ENCODE results near the gene XK.
"Not testable (repeated sequence)": the region's sequence is repeated elsewhere in the genome, so short reads cannot be mapped to it uniquely, and the experiment has no call there.

XK gene

GRCh38 chrX:37685381-37686359 lies at the start of gene XK:
XK (plus strand) TSS chrX:37685791; CDS start chrX:37685962, 171 bp downstream.
- peak in 8 of 14 donors; percentile 1 to 76 (median 22) for DNase-seq

GRCh38 chrX:37638047-37638446 lies 47.5 kb upstream of the XK start:
- no peak for DNase-seq

- no peak for DNase-seq
Measured at GRCh38 chrX:37640142-37640541, 45.4 kb upstream of the XK start.

- DNase-seq: no peak
Measured at GRCh38 chrX:37641859-37642258, 43.7 kb upstream of the XK start.

GRCh38 chrX:37644381-37645305 lies 40.9 kb upstream of the XK start:
- no peak for DNase-seq

- no peak for DNase-seq
Measured at GRCh38 chrX:37646254-37646653, 39.3 kb upstream of the XK start.

- not testable (repeated sequence) for DNase-seq
Measured at GRCh38 chrX:37650879-37651278, 34.7 kb upstream of the XK start.

GRCh38 chrX:37651921-37652452 lies 33.6 kb upstream of the XK start:
- DNase-seq: no peak

GRCh38 chrX:37652589-37653231 lies 32.9 kb upstream of the XK start:
- DNase-seq: no peak

- DNase-seq: no peak
Measured at GRCh38 chrX:37653397-37654085, 32.0 kb upstream of the XK start.

- no peak for DNase-seq
Measured at GRCh38 chrX:37658343-37659030, 27.1 kb upstream of the XK start.

GRCh38 chrX:37659047-37659446 lies 26.5 kb upstream of the XK start:
- DNase-seq: no peak

- no peak for DNase-seq
Measured at GRCh38 chrX:37662181-37662580, 23.4 kb upstream of the XK start.

GRCh38 chrX:37666516-37666915 lies 19.1 kb upstream of the XK start:
- no peak for DNase-seq

GRCh38 chrX:37667141-37667540 lies 18.4 kb upstream of the XK start:
- DNase-seq: no peak

GRCh38 chrX:37672563-37672962 lies 13.0 kb upstream of the XK start:
- no peak for DNase-seq

GRCh38 chrX:37676811-37677210 lies 8.8 kb upstream of the XK start:
- DNase-seq: no peak

GRCh38 chrX:37677243-37677642 lies 8.3 kb upstream of the XK start:
- no peak for DNase-seq

GRCh38 chrX:37677765-37678164 lies 7.8 kb upstream of the XK start:
- DNase-seq: no peak

GRCh38 chrX:37678574-37678973 lies 7.0 kb upstream of the XK start:
- DNase-seq: no peak

- DNase-seq: no peak
Measured at GRCh38 chrX:37679230-37679629, 6.4 kb upstream of the XK start.

Data from C1 segment of cervical spinal cord (tissue), 14 donors.